ENCODE results near the gene PARD3B.
A peak's percentile ranks its signal among the peaks of the same experiment; 100 is the strongest.
"Not testable (repeated sequence)": the region's sequence is repeated elsewhere in the genome, so short reads cannot be mapped to it uniquely, and the experiment has no call there.

The PARD3B gene

DNA sequence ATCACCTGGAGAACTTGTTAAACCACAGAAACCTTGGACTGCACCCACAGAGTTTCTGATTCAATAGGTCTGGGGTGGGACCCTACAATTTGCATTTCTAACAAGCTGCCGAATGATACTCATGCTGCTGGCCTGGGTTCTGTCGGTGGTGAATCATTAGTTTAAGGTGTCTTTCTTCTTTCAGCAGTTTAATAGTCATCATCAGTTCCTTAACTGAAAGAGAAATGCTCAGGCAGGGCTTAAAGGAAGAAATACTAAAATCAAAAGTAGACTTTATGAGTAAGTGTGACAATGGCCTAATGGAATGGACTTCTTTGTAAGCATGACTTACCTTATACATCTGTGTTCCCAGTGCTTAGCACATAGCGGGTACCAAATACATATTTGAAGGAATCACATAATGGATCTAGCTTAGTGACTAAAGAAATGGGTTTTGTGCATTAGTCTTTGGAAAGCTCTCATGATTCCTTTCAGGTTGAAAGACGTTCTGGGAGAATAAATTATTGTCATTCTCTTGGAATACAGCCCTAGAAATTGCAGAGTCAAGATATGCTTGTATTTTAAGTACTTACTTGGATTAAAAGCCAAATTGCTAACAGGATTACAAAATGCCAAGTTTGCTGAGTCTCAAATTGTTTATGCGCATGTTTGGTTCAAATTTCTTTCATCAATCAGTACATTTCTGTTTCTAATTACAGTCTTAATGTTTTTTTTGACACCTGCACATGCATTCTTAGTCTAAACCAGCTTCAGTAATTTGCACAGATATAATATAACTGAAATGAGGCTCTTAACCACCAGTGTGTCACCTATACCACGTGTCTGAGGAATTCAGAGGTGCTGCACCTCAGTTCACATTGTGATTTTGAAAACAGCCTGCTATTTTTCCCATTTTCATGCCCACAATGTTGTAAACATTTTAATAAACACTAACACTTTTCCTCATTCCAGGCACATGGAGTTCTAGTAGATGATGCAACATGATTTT is 916.7 kb downstream of the PARD3B start:
- DNase-seq (ENCODE audit: low spot score), result no peak

- no peak for DNase-seq (ENCODE audit: low spot score)
Measured at GRCh38 chr2:205462681-205463345, 917.5 kb downstream of the PARD3B start.

DNA sequence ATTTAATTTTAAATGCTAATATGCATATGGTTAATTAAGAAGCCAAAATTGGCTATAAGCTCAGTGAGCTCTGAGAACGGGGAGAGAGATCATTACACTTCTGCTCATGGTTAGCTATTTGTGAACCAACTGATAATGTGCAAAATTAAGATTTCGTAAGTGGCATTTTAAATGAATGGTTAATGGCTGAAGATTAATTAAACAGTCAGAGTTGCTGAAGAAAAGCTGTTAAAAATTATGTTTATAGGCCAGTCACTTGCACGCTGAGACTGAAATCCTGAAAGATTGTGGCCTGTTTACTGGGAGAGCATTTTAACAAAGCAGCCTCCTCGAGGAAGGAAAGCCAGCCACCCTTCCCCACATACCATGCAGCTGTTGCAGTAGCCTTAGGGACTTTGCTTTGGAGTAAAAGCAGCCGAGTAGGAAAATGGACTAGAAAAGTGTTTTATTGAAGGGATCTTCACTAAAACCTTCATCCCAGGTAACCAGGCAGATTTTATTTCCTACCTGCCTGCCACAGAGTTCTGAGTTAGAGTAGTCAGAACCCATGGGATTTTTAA is 918.3 kb downstream of the PARD3B start:
- no peak for DNase-seq (ENCODE audit: low spot score)

- DNase-seq (ENCODE audit: low spot score), result no peak
Measured at GRCh38 chr2:205464681-205465080, 919.4 kb downstream of the PARD3B start.

- DNase-seq (ENCODE audit: low spot score), result no peak
Measured at GRCh38 chr2:205465791-205466190, 920.5 kb downstream of the PARD3B start.

GRCh38 chr2:205471776-205472175 is 926.5 kb downstream of the PARD3B start:
- DNase-seq (ENCODE audit: low spot score), result no peak

GRCh38 chr2:205473791-205474190 is 928.5 kb downstream of the PARD3B start:
- DNase-seq (ENCODE audit: low spot score), result no peak

DNA sequence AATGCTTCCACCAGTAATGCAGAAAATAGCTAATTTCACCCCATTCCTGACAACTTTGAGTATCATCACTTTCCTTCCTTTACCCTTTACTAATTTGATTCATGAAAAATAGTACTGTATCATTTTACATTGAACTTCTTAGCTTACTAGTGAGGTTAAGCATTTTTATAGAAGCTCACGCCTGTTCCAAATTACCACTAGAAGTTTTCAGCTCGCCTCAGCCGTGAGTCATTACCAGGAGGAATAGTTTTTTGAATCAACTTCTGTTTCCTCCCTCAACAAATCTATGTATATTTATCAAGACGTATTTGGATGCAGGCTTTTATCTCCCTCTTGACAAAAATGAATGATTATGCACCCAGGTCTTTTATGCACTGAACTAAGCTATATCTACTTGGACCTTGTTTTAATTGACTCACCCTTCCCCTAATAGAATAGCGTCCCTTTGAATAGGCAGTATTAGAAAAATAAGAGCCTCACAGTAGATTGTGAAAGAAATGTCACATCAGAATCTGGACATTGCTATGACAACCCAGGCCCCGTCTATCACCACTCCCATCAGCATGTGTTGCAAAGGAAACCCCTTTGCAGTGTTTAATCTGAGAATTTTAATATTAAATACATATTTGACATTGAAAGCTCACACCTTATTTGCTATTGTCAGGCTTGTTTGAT is 929.6 kb downstream of the PARD3B start:
- peak; percentile 72 for DNase-seq (ENCODE audit: low spot score)

DNA sequence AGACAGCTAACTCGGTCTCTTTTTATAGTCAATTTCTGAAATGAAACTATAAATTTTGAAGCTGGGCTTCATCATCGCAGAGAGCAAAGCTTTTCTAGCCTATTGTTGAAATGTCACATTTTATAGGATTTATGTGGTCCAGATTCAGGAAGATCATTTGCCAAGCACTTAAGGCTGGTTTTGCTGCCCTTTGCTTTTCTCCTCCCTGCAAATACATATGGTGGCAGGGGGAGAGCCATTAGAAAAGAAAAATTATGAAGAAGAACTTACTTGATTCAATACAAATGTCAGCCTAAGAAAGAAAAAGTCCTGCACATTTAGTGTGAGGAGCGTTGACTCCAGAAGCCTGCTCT is 930.1 kb downstream of the PARD3B start:
- DNase-seq (ENCODE audit: low spot score), result no peak

- peak; percentile 18 for DNase-seq (ENCODE audit: low spot score)
Measured at GRCh38 chr2:205477016-205477705, 931.9 kb downstream of the PARD3B start.

DNA sequence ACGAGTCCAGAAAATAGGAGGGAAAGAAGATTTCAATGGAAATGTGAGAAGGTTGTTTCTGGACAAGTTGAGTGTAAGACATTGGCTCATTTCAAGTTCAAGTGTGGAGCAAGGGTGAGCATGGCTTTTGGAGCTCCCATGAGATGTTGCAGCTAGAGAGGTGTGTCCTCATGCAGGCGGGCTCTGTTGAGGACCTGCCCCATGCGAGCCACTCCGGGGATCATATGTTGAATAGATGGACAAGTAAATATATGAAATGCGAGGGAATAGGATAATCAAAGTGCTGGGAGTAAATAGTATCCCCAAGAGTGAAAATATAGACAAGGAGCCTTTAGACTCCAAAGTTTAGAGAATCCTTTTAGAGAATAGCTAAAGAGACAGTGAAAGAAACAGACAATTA is 936.6 kb downstream of the PARD3B start:
- no peak for DNase-seq (ENCODE audit: low spot score)

- DNase-seq (ENCODE audit: low spot score), result no peak
Measured at GRCh38 chr2:205482399-205483081, 937.3 kb downstream of the PARD3B start.

- DNase-seq (ENCODE audit: low spot score), result no peak
Measured at GRCh38 chr2:205483095-205483494, 937.8 kb downstream of the PARD3B start.

DNA sequence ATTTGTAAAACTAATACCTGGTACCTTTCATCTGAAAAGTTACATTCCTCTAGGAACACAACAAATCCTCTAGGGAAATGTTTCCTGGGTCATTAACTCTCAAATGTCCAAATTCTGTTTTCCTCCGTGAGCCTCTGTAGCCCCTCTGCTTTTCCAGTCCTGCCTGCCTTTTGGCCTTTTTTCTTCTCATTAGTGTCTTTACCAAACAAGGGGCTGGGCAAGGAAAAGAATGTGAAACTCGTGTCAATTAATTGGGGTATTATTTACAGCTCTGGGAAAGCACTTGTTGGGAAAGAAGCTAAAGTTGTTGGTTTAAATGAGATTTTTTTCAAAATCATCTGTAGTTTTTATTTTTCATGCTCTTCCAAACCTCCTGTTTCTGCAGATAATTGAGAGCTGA is 938.9 kb downstream of the PARD3B start:
- DNase-seq (ENCODE audit: low spot score), result no peak

DNA sequence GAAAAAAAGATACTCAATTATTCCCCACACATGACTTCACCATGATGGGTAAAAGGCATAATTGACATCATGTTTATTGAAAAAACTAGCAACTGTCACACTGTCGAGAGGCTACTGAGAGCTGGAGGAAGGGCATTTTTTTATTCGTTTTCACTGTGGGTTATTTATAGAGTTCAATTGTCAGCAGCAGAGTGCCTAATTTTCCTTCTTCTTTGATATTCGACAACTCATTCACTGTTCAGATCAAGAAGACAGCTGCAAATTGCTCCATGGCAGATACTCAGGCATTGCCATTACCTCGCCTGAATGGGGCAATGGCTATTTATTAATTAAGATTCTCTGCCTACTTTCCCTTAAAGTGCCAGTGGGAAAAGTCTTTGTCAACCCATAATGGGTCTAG is 939.5 kb downstream of the PARD3B start:
- DNase-seq (ENCODE audit: low spot score), result no peak

DNA sequence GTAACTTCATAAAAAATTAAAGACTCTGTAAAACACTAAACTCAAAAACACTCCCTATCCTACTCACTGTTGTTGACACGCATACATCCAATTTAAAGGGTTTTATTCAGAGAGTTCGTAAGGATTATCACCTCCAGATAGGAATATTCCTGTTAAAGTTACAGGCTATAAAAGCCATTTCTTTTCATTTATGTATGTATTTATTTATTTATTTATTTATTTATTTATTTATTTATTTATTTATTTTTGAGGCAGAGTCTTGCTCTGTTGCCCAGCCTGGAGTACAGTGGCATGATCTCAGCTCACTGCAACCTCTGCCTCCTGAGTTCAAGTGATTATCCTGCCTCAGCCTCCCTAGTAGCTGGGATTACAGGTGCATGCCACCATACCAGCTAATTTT is 948.3 kb downstream of the PARD3B start:
- DNase-seq (ENCODE audit: low spot score), result not testable (repeated sequence)

DNA sequence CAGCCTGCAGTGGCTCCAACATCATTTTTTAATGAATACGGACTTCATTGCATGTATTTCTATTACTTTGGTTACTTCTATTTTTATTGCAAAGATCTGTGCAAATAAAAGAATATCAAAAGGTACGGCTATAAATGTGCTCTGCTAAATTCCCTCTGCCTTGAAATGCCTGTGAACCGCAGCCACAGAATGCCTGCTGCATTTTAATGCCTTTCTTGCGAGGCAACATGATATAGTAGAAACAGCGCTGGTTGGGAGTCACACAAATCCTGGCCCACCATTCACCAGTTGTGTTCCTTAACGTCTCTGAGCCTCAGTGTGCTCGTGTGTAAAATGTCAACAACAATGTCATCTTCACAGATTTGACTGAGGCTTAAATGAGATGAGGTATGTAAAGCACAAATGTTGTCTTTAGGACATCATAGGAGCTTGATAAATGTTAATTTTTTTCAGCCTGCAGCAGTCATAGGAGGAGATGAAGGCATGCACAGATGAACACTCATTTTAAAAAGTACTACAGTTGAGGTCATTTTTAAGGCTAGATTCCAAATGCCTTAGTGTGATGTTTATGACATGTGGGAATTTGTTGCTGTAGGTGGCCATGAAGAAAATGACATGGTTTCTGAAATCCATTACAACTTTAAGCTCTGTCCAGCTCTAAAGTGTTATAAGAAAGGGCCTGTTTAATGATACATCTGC is 949.4 kb downstream of the PARD3B start:
- no peak for DNase-seq (ENCODE audit: low spot score)

DNA sequence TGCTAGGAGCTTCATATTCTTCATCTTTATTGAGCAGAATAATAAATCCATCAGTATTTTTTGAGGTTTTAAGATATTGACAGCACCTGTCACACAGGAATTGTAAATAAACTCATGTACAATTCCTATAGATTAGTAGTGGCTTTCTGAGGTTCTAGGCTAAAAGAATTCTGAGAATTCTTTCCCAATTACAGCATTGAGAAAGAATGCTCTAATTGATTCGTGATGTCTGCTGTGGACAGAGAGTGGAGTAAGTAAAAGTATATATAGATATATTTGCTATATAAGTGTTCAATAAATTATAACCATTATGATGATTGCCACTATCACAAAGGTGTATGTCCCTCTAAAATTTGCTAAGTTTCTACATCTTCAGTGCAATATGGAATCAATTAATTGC is 950.5 kb downstream of the PARD3B start:
- no peak for DNase-seq (ENCODE audit: low spot score)

DNA sequence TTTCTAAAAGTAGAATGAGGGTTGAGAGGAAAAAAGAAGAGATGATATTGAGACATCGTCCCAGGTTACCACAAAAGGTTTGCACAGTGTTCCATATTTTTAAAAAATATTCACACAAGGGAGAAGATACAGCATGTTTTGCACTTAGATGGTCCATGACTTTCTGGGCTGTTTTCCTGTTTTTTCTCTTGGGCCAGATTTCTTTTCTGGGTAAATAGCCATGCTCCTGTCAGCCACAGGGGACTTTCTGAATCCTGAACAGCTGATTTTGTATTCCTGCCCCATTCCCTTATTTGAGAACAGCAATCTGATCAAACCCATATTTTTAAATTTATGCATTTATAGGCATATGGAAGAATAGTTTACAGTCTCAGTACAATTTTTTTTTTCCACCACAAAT is 951.1 kb downstream of the PARD3B start:
- DNase-seq (ENCODE audit: low spot score), result no peak

DNA sequence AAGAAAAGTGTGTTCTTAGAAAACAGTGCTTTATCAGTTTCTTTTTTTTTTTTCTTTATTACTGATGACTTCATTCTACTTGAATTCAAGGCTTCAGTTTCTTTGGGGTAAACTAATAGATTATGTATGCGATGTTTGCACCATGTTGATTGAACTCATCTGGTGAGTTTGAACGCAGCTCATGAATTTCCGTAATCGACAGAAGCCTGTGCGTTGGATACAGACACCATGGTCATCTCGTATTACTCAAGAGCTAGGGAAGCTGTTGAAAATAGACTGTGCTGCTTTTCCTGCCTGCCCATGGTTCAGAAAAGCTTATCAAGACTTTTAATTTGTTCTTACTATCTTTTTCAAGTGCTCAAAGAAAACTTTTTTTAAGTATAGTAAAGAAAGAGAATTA is 951.5 kb downstream of the PARD3B start:
- DNase-seq (ENCODE audit: low spot score), result peak; percentile 17

GRCh38 chr2:205499006-205499405 is 953.7 kb downstream of the PARD3B start:
- DNase-seq (ENCODE audit: low spot score), result no peak
